GM13977 (cell line): ENCODE data around the gene ATP13A4.

Experiments used
- DNase-seq: peaks from one replicate; pipeline ENCODE4 v3.0.0; 2012; ENCODE audit warnings: low spot score
- in situ Hi-C: fragments of 300-500 bp; cut with MboI; formaldehyde crosslinking; loops from one replicate; pipeline ENCODE4 v1.12.0; 2022; ENCODE audit warnings: low sequenced_read_pairs, low pct_unique_long_range_greater_than_20kb, mixed read lengths, inconsistent platforms; ENCODE audit not compliant: unreplicated experiment
- TF ChIP-seq, protein P1 (sequence below): IDR thresholded peaks from 2 replicates; pipeline ENCODE4 v1.5.1; 2012; ENCODE audit warnings: mild to moderate bottlenecking, control low read depth; ENCODE audit not compliant: insufficient read depth; ENCODE audit errors: extremely low read depth, missing control alignments

Gene ATP13A4

DNA sequence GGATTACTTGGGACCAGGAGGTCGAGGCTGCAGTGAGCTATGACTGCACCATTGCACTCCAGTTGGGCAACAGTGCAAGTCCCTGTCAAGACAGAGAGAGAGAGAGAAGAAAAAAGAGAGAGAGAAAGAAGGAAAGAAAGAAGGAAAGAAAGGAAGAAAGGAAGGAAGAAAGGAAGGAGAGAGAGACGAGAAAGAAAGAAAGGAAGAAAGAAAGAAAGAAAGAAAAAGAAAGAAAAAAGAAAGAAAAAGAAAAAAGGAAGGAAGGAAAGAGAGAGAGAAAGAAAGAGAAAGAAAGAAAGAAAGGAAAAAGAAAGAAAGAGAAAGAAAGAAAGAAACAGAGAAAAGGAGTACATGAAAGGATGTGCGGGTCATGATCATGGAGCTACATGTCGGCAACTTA is 80.2 kb downstream of the ATP13A4 start:
- TF ChIP-seq, protein P1, sequence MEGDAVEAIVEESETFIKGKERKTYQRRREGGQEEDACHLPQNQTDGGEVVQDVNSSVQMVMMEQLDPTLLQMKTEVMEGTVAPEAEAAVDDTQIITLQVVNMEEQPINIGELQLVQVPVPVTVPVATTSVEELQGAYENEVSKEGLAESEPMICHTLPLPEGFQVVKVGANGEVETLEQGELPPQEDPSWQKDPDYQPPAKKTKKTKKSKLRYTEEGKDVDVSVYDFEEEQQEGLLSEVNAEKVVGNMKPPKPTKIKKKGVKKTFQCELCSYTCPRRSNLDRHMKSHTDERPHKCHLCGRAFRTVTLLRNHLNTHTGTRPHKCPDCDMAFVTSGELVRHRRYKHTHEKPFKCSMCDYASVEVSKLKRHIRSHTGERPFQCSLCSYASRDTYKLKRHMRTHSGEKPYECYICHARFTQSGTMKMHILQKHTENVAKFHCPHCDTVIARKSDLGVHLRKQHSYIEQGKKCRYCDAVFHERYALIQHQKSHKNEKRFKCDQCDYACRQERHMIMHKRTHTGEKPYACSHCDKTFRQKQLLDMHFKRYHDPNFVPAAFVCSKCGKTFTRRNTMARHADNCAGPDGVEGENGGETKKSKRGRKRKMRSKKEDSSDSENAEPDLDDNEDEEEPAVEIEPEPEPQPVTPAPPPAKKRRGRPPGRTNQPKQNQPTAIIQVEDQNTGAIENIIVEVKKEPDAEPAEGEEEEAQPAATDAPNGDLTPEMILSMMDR: no peak
- no peak for DNase-seq
- in situ Hi-C loops: no loop called here

DNA sequence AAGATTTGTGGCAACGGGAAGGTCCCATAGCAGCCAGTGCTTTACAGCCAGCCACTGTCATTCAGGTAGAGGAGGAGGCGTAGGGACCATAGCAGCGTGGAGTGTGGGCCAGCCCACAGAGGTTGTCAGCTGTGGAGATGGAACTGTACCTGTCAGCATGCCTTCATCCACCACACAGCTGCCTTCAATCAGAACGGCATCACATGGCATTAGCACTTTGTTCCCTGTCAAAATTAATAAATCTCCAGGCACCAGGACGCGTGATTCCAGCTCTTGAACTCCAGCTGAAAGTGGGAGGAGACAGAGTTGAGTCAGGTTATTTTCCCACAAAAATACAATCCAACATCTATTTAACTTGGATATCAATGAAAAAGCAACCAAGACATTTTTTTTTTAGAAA is 84.0 kb downstream of the ATP13A4 start:
- TF ChIP-seq, protein P1: no peak
- DNase-seq: no peak
- in situ Hi-C loops: no loop called here

DNA sequence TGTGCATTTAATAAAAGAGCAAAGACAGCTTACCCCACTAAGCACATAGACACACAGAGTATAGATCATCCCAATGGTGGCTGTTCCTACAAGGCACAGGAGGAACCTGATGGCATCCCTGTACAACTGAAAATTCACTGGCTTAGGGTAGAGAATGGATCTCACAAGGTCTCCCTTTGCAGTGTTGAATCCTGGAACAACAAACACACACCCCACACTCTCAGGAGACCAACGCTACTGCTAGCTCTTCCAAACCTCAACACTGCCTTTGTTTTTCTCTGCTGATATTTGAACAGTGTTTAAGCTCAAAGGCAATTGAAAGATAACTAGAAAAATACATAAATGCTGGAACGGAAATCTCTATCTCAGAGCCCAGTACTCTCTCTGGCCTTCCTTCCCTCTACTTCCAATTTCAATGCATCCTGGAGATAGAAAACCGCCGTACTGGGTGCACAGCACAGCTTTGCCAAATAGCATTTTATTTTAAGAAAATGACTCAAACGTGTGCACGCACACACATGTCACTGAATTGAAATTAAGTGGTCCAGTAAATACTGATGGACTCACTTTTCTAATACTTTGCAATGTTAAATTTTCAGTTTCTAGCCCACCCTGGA is 88.6 kb downstream of the ATP13A4 start:
- in situ Hi-C loops: loop anchor here (10.0 kb wide), 1 partner anchor 109 kb away; no protein-coding TSS in a partner anchor
- no peak for DNase-seq
- TF ChIP-seq, protein P1: no peak

DNA sequence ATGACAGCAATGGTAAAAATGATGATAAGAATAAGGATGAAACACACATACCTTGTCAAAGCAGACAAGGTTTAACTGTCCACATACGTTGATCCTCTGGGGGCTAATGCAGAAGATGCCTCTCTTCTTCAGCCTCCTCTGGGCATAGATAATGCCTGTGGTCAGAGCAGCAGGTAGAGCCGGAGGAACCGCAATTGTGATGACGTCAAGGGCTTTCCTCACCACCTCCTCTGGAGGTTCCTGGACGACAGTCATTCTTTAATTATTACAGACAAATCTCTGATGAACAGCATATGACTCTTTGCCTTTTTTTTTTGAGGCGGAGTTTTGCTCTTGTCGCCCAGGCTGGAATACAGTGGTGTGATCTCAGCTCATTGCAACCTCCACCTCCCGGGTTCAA is 89.8 kb downstream of the ATP13A4 start:
- in situ Hi-C loops: loop anchor here (10.0 kb wide), 1 partner anchor 110 kb away; no protein-coding TSS in a partner anchor
- DNase-seq: no peak
- TF ChIP-seq, protein P1: no peak

DNA sequence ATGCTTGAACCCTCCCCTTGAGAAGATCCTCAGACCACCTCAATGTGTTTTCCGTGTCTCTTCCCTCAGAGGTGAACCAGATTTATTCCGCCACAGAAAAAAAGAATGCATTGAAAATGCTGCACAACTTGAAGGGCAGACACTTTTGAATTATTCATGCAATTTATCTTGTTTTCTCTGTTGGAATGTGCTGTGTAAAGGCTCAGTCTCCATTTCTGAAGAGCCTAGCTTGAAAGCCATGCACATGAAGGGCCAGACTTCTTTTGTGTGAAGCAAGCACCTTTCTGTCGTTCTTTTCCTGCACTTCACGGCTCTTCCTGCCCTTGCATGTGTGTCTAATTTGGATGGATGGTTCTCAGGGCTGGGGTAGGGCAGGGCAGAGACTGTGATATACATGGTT is 97.2 kb downstream of the ATP13A4 start:
- TF ChIP-seq, protein P1: no peak
- in situ Hi-C loops: no loop called here
- DNase-seq: no peak

DNA sequence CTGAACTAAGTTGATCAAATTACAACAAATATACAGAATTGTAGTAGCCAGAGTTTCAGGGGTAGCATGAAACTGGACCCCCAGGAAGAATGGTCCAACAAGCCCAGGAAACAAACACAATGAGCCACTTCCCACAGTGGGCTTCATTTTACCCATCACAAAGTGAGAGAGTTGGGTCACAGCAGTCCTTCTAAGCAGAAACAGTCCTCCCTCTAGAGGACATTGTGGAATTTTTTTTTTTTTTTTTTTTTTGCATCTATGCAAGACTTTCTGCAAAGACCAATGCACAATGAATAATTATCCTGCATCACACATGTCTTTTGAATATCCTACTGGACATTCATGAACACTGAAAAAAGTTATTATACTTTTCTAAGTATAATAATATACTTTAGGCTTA is 102.4 kb downstream of the ATP13A4 start:
- in situ Hi-C loops: no loop called here
- no peak for DNase-seq
- TF ChIP-seq, protein P1: peak; percentile 13
